GM12875 (cell line): Measurements from ENCODE around the gene GRIFIN.

Source experiments
- H3K4me3 ChIP-seq: one replicate; pipeline ENCODE4 v1.5.1; 2011; ENCODE audit warnings: low read depth, low read length, control low read depth
- CTCF ChIP-seq: IDR thresholded peaks from 2 replicates; pipeline ENCODE4 v1.5.1; 2011; ENCODE audit warnings: low read depth, mild to moderate bottlenecking, control low read depth, inconsistent platforms, low read length, moderate library complexity, borderline replicate concordance; ENCODE audit not compliant: insufficient read depth

The GRIFIN gene

GRCh38 chr7:2502647-2502966 is 26.4 kb upstream of the GRIFIN start:
- no peak for TF ChIP-seq CTCF
- no peak overlapping the region for H3K4me3 ChIP-seq

- TF ChIP-seq CTCF: no peak
- H3K4me3 ChIP-seq: no peak overlapping the region
Measured at GRCh38 chr7:2501947-2502646, 25.9 kb upstream of the GRIFIN start.

- no peak for TF ChIP-seq CTCF
- H3K4me3 ChIP-seq: no peak overlapping the region
Measured at GRCh38 chr7:2500701-2501100, 24.5 kb upstream of the GRIFIN start.

- TF ChIP-seq CTCF: no peak
- no peak overlapping the region for H3K4me3 ChIP-seq
Measured at GRCh38 chr7:2499719-2500430, 23.7 kb upstream of the GRIFIN start.

- TF ChIP-seq CTCF: no peak
- H3K4me3 ChIP-seq: no peak overlapping the region
Measured at GRCh38 chr7:2499181-2499580, 23.0 kb upstream of the GRIFIN start.

GRCh38 chr7:2498708-2499107 is 22.5 kb upstream of the GRIFIN start:
- no peak overlapping the region for H3K4me3 ChIP-seq
- TF ChIP-seq CTCF: no peak
